Body of pancreas (tissue), 4 donors: ENCODE results near the gene HSPG2. TPM values are rescaled to one million over a fixed set of nuclear protein-coding genes. Genes with fewer than 3 reads are reported as not detected.

Experiments used
- ATAC-seq: fragments of 150-250 bp; one replicate; pipeline ENCODE4 v1.9.1; 2016
- DNase-seq, 4 donors: peaks; one replicate each; pipeline ENCODE4 v3.0.0-alpha.2; 2019
- H3K27ac ChIP-seq, 4 donors: fragments of 200-600 bp; sonication (generic); 1 replicate in 3 of 4; 2 replicates in 1 of 4; pipeline versions ENCODE4 v1.5.1 to v1.6.1; 2016 to 2019; ENCODE audit warnings: mild to moderate bottlenecking in 1 of 4, mixed read lengths in 1 of 4, moderate library complexity in 1 of 4
- H3K27me3 ChIP-seq, 2 donors: fragments of 200-600 bp; sonication (generic); one replicate each; pipeline ENCODE4 v1.6.0; 2016; ENCODE audit warnings: mild to moderate bottlenecking in 1 of 2
- H3K36me3 ChIP-seq, 2 donors: fragments of 200-600 bp; sonication (generic); replicated peaks in 1 of 2; 2 replicates each; pipeline ENCODE4 v1.5.1; 2016; ENCODE audit warnings: low read depth in 2 of 2; ENCODE audit not compliant: insufficient read depth in 1 of 2
- H3K4me1 ChIP-seq: fragments of 200-600 bp; sonication (generic); one replicate; pipeline ENCODE4 v1.6.0; 2016
- H3K4me3 ChIP-seq, 2 donors: fragments of 200-600 bp; sonication (generic); 1 replicate in 1 of 2; 2 replicates in 1 of 2; pipeline ENCODE4 v1.5.1; 2016 to 2019
- H3K9me3 ChIP-seq, 3 donors: fragments of 200-600 bp; sonication (generic); 1 replicate in 2 of 3; 2 replicates in 1 of 3; pipeline ENCODE4 v1.5.1; 2016
- CTCF ChIP-seq, 7 experiments: fragments of 450-650 bp in 4 of 7; fragments of 200-600 bp in 3 of 7; sonication (generic) in 3 of 7; IDR thresholded peaks; one replicate each; pipeline ENCODE4 v1.5.1; 2016 to 2019; ENCODE audit warnings: antibody characterized with exemption in 7 of 7
- POLR2A ChIP-seq, 3 donors: fragments of 450-650 bp; IDR thresholded peaks; one replicate each; pipeline ENCODE4 v1.6.1; 2016; ENCODE audit warnings: antibody characterized with exemption in 3 of 3, mild to moderate bottlenecking in 2 of 3
- WGBS, 2 donors: methylation state at CpG; one replicate each; pipeline ENCODE4 v1.1.5; 2017; 5-methylcytosine and 5-hydroxymethylcytosine counted together
- intact Hi-C: fragments of 100-400 bp; cut with DNase I; formaldehyde crosslinking; loops from one replicate; pipeline ENCODE4 v1.15.1; 2023
- total RNA-seq, 2 donors: library from RNA; depleted of rRNA; stranded (reverse); fragments of >200 nt; gene quantifications; one replicate each; pipeline ENCODE4 v1.1.0, GENCODE V29; 2016

HSPG2 gene
- total RNA-seq, 2 donors from 2014 or later = 87.7 to 179 TPM

GRCh38 chr1:21861602-21862429, 75.3 kb downstream of the HSPG2 start:
- Histone ChIP-seq H3K36me3 (peaks cover 4 to 7% of the 10 kb centered on the region in 2 donors), H3K27me3 (no peaks in the 10 kb centered on the region), H3K4me1 (no peaks in the 10 kb centered on the region), H3K27ac (no peak overlapping the region), H3K9me3 (no peaks in the 10 kb centered on the region), H3K4me3 (no peak overlapping the region)
- 91 to 96% methylated on average over 17 to 19 of the region's 19 CpGs for WGBS, 2 donors
- DNase-seq (no peak), ATAC-seq (no peak)
- intact Hi-C loops = no loop called here
- no peak for TF ChIP-seq CTCF (IDR thresholded peaks at IDR 0.05)
- TF ChIP-seq POLR2A (IDR thresholded peaks at IDR 0.05) = no peak

DNA sequence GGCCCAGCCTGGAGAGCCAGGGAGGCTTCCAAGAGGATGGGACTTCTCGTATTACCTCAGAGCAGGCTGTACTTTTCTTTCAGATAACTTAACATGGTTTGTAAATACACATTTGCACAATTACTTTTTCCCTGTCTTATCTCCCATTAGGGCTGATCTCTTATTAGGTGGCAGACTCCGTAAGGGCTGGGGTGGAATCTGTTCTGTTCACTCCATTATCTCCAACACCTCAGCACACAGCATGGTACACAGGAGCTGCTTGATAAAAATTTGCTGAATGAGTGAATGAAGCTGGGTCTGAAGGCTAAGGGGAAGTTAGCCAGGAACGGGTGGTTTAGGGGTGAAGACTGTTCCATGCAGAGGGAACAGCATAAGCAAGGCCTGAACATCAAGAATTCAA, 76.1 kb downstream of the HSPG2 start:
- no peak for ATAC-seq
- 90 to 91% methylated on average over 3 of the region's 3 CpGs for WGBS, 2 donors
- TF ChIP-seq CTCF (IDR thresholded peaks at IDR 0.05) (no peak), POLR2A (IDR thresholded peaks at IDR 0.05) (no peak)
- Histone ChIP-seq H3K9me3 (no peaks in the 10 kb centered on the region), H3K4me1 (no peaks in the 10 kb centered on the region), H3K27ac (no peak overlapping the region), H3K36me3 (peaks cover 4 to 10% of the 10 kb centered on the region in 2 donors), H3K4me3 (no peak overlapping the region), H3K27me3 (no peaks in the 10 kb centered on the region)
- intact Hi-C loops = no loop called here
- no peak for DNase-seq

DNA sequence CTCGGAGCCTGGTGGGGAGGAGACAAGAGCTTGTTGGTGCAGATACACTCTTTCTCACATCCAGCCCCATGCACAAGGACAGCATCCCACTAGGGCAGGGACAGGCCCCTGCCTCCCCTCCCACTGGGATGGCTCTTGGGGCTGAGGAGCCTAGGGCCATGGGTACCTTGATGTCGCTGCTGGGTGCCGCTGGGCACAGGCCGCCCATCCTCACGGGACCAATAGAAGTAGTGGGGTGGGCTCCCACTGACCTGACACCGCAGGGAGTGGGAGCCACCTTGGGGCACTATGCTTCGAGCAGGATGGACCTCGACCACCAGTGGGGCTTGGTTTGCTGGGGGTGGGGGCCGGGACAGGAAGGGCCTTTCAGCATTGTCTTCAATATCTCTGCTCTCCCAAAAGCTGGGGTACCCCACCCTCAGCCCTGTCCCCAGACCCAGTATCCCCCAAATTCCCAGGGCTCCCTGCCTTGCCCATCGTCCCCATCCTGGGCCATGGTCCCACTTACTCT, 77.4 kb downstream of the HSPG2 start:
- H3K27ac ChIP-seq = no peak overlapping the region

DNA sequence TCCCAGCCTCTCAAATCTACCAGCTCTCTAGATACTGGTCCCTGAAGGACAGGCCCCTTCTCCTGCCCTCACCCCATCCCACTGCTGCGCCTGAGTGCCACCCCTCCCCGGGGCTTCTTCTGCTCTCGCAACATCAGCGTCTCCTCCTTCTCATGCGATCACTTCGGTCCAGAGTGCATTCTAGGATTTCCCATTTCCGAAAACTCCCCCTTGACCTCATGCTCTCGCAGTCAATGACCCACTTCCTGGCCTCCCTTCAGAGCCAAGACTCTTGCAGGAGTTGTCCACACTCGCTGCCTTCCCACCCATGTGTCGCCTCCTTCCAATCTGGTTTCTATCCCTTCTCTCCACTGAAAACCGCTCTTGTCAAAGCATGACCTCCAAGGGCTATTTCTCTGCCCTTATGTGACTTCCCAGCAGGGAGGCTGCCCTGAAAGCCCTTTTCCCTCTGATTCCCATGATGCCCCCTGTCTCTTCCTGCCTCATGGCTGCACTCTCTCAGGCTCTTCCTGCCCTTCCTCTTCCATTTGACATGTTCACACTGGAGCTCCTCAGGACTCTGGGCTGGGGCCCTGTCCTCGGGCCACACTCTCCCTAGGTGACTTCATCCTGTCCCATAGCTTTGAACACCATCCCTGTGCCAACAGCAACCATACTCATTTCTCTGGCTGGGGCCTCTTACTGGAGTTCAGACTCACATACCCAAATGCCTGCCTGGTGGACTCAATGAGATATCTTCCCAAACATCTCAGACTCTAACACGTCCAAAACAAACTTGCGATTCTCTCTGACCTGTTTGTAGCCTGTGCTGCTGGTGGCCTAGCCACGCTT, 79.1 kb downstream of the HSPG2 start:
- H3K27ac ChIP-seq = no peak overlapping the region
- intact Hi-C loops = no loop called here
- TF ChIP-seq POLR2A (IDR thresholded peaks at IDR 0.05) (no peak), CTCF (IDR thresholded peaks at IDR 0.05) (no peak)
- no peak for ATAC-seq
- H3K9me3 ChIP-seq = no peaks in the 10 kb centered on the region
- no peaks in the 10 kb centered on the region for H3K27me3 ChIP-seq
- no peak overlapping the region for H3K4me3 ChIP-seq
- WGBS, 2 donors = 84% methylated on average over 15 of the region's 15 CpGs
- DNase-seq = no peak
- H3K4me1 ChIP-seq = no peaks in the 10 kb centered on the region
- H3K36me3 ChIP-seq = peaks cover 4 to 10% of the 10 kb centered on the region in 2 donors

More for the DNA sequence above, 77.4 kb downstream of the HSPG2 start:
- Histone ChIP-seq H3K9me3 (no peaks in the 10 kb centered on the region), H3K4me1 (no peaks in the 10 kb centered on the region), H3K27me3 (no peaks in the 10 kb centered on the region), H3K4me3 (no peak overlapping the region), H3K36me3 (peaks cover 4 to 10% of the 10 kb centered on the region in 2 donors)
- WGBS, 2 donors = 96 to 99% methylated on average over 10 of the region's 10 CpGs
- ATAC-seq (no peak), DNase-seq (no peak)
- intact Hi-C loops = no loop called here
- TF ChIP-seq POLR2A (IDR thresholded peaks at IDR 0.05) = no peak
- TF ChIP-seq CTCF (IDR thresholded peaks at IDR 0.05) = no peak
